ENCODE measurements around the gene UBL4A.

DNA sequence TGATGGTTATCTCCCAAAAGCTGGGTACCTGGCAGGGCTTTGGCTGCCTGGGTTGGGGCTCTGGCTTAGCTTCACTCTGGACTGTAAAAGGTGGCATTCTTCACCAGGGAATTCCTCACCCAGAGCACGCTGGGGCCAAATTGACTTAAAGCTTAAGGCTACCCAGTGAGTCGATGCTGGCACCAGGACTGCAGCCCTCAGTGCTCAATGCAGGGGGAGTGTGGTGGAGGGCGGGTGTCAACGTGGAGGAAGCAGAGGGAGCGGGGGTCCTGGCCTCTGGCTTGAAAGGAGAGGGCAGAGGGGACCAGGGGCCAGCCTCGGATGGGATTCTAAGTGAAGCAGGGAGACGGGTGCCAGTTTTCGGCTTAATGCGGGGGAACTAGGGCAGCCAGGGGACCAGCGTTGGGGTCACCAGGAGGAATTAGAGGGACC is 42.9 kb downstream of the UBL4A start:
- TF ChIP-seq, protein P1, sequence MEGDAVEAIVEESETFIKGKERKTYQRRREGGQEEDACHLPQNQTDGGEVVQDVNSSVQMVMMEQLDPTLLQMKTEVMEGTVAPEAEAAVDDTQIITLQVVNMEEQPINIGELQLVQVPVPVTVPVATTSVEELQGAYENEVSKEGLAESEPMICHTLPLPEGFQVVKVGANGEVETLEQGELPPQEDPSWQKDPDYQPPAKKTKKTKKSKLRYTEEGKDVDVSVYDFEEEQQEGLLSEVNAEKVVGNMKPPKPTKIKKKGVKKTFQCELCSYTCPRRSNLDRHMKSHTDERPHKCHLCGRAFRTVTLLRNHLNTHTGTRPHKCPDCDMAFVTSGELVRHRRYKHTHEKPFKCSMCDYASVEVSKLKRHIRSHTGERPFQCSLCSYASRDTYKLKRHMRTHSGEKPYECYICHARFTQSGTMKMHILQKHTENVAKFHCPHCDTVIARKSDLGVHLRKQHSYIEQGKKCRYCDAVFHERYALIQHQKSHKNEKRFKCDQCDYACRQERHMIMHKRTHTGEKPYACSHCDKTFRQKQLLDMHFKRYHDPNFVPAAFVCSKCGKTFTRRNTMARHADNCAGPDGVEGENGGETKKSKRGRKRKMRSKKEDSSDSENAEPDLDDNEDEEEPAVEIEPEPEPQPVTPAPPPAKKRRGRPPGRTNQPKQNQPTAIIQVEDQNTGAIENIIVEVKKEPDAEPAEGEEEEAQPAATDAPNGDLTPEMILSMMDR (conservative IDR thresholded peaks at IDR 0.05 in 1 of 2, IDR thresholded peaks at IDR 0.05 in 1 of 2; ENCODE audit: extremely low read depth in 1 of 2, insufficient read depth in 1 of 2, low read depth in 1 of 2, low read length in 2 of 2), result no peak
- TF ChIP-seq EZH2 (IDR thresholded peaks at IDR 0.05; ENCODE audit: borderline replicate concordance, low read length), result no peak

Data from mammary epithelial cell (primary cell).